Breast epithelium (tissue), 4 donors: ENCODE results near the gene CSTB. TPM values are rescaled to one million over a fixed set of nuclear protein-coding genes. Genes with fewer than 3 reads are reported as not detected.

Experiments
- DNase-seq, 2 donors: peaks; one replicate each; pipeline ENCODE4 v3.0.0-alpha.2; 2019; ENCODE audit warnings: low spot score in 2 of 2
- H3K27ac ChIP-seq, 2 donors: fragments of 200-600 bp; sonication (generic) in 1 of 2; one replicate each; pipeline ENCODE4 v1.5.1; 2016 to 2019; ENCODE audit warnings: mild to moderate bottlenecking in 1 of 2
- H3K27me3 ChIP-seq, 2 donors: fragments of 200-600 bp; sonication (generic) in 1 of 2; one replicate each; pipeline versions ENCODE4 v1.5.1 to v1.6.0; 2017 to 2019; ENCODE audit warnings: control low read depth in 1 of 2, mild to moderate bottlenecking in 1 of 2
- H3K36me3 ChIP-seq: fragments of 200-600 bp; one replicate; pipeline ENCODE4 v1.5.1; 2019
- H3K4me1 ChIP-seq, 2 donors: fragments of 200-600 bp; sonication (generic); one replicate each; pipeline ENCODE4 v1.5.1; 2016 to 2019; ENCODE audit warnings: control low read depth in 1 of 2
- H3K4me3 ChIP-seq, 3 donors: fragments of 200-600 bp; sonication (generic); 1 replicate in 2 of 3; 2 replicates in 1 of 3; pipeline ENCODE4 v1.5.1; 2016 to 2019; ENCODE audit warnings: mild to moderate bottlenecking in 3 of 3, moderate library complexity in 2 of 3
- H3K9me3 ChIP-seq, 2 donors: fragments of 200-600 bp; sonication (generic) in 1 of 2; one replicate each; pipeline ENCODE4 v1.5.1; 2016 to 2019; ENCODE audit warnings: control low read depth in 1 of 2
- POLR2A ChIP-seq: fragments of 450-650 bp; IDR thresholded peaks from one replicate; pipeline ENCODE4 v1.6.1; 2016; ENCODE audit warnings: antibody characterized with exemption, mild to moderate bottlenecking, moderate library complexity
- POLR2AphosphoS5 ChIP-seq, 3 donors: sonication (generic); formaldehyde crosslinking; IDR thresholded peaks; one replicate each; pipeline ENCODE4 v1.6.1; 2017; ENCODE audit warnings: antibody characterized with exemption in 3 of 3
- intact Hi-C: fragments of 100-400 bp; cut with DNase I; formaldehyde crosslinking; loops from one replicate; pipeline ENCODE4 v1.15.1; 2023; ENCODE audit warnings: low total_unique reads
- total RNA-seq, 3 donors: library from RNA; depleted of rRNA; stranded (reverse); fragments of >200 nt; gene quantifications; one replicate each; pipeline ENCODE4 v1.1.0, GENCODE V29; 2016
- TF ChIP-seq, protein P1 (sequence below), 3 donors: fragments of 450-650 bp; IDR thresholded peaks; one replicate each; pipeline ENCODE4 v1.5.1; 2016 to 2017; ENCODE audit warnings: antibody characterized with exemption in 3 of 3, mild to moderate bottlenecking in 3 of 3, moderate library complexity in 3 of 3

The CSTB gene
- total RNA-seq, 3 donors from 2014 or later: 12.1 to 16.8 (median 16.8) TPM

DNA sequence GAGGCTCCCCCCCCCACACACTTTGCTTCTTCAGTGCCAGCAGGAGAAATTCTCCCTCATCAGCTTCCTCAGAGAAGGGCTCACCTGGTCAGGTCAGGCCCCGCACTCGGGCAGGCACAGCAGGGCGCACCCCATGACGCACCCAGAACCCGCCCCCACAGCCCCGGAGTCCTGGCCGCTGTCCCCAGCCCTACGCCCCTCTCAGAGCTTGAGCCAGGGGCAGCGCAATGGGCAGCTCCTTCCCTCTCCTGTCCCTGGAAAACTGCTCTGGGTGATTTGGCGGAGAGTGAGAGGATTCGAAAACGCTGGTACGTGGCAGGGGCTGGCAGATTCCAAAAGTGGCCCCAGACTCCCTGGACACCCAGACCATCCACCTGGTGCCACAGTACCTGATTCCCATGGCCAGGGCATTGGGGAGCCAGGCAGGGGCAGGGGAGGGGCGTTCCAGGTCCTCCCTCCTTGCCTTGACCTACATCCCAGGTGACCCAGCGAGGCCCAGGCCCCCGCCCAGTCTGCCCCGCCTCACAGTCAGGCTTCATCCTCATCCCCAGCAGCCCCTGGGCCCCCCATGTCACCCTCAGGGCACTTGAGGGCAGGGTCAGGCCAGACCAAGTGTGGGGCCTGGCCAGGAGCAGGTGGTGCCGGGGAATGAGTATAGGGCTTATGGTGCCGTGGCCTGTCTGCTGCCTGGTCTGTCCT is 37.0 kb upstream of the CSTB start:
- TF ChIP-seq, protein P1, sequence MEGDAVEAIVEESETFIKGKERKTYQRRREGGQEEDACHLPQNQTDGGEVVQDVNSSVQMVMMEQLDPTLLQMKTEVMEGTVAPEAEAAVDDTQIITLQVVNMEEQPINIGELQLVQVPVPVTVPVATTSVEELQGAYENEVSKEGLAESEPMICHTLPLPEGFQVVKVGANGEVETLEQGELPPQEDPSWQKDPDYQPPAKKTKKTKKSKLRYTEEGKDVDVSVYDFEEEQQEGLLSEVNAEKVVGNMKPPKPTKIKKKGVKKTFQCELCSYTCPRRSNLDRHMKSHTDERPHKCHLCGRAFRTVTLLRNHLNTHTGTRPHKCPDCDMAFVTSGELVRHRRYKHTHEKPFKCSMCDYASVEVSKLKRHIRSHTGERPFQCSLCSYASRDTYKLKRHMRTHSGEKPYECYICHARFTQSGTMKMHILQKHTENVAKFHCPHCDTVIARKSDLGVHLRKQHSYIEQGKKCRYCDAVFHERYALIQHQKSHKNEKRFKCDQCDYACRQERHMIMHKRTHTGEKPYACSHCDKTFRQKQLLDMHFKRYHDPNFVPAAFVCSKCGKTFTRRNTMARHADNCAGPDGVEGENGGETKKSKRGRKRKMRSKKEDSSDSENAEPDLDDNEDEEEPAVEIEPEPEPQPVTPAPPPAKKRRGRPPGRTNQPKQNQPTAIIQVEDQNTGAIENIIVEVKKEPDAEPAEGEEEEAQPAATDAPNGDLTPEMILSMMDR (IDR thresholded peaks at IDR 0.05): no peak
- no peak for TF ChIP-seq POLR2AphosphoS5 (IDR thresholded peaks at IDR 0.05)
- no peak for TF ChIP-seq POLR2A
- DNase-seq: no peak
- Histone ChIP-seq H3K9me3 (no peaks in the 10 kb centered on the region), H3K27ac (peak overlapping the region; percentile 38 to 63), H3K36me3 (no peaks in the 10 kb centered on the region), H3K4me3 (peak overlapping the region in 1 of 3 donors; percentile 39), H3K27me3 (no peaks in the 10 kb centered on the region), H3K4me1 (peaks cover 0 to 13% of the 10 kb centered on the region in 2 donors)
- intact Hi-C loops: loop anchor here (10.0 kb wide), 1 partner anchor 152 kb away; no protein-coding TSS in a partner anchor

DNA sequence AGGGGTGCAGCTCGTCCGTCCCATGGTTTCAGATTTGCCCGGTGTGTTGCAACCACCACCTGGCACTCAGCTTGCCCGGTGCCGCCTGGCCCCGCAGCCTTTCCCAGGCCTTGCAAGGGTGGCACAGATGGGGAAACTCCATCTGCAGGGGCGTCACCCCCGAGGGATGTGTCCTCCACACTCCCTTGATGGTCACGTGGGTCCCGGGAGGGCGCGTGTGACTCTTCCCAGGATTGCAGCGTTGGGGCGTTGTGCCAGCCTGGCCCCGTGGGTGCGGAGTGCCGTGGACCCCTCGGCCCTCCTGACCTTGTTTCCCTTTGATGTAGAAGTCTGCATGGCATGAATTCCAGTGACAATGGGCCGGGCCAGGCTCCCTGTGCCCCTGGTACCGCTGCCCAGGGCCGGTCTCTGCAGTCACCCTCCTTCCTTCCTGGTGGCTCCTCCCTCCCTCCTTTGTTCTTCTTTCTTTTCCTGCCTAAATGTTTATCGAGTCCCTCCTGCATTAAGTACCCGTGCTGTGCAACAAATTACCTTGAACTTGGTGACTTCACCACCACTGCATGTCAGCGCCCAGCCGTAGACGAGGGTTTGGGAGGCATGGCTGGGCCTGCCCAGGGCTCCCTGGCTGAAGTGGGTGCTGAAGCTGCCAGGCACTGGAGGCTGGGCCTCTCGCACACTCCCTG is 36.2 kb upstream of the CSTB start:
- Histone ChIP-seq H3K36me3 (no peaks in the 10 kb centered on the region), H3K27me3 (no peaks in the 10 kb centered on the region), H3K27ac (peak overlapping the region; percentile 38 to 63), H3K4me1 (peaks cover 0 to 13% of the 10 kb centered on the region in 2 donors), H3K9me3 (no peaks in the 10 kb centered on the region), H3K4me3 (peak overlapping the region; percentile 19 to 63 (median 39))
- intact Hi-C loops: loop anchor here (10.0 kb wide), 1 partner anchor 153 kb away; no protein-coding TSS in a partner anchor
- DNase-seq: peak in 1 of 2 donors; percentile 52
- no peak for TF ChIP-seq POLR2A
- peak in 1 of 3 donors; percentile 44 for TF ChIP-seq POLR2AphosphoS5 (IDR thresholded peaks at IDR 0.05)

DNA sequence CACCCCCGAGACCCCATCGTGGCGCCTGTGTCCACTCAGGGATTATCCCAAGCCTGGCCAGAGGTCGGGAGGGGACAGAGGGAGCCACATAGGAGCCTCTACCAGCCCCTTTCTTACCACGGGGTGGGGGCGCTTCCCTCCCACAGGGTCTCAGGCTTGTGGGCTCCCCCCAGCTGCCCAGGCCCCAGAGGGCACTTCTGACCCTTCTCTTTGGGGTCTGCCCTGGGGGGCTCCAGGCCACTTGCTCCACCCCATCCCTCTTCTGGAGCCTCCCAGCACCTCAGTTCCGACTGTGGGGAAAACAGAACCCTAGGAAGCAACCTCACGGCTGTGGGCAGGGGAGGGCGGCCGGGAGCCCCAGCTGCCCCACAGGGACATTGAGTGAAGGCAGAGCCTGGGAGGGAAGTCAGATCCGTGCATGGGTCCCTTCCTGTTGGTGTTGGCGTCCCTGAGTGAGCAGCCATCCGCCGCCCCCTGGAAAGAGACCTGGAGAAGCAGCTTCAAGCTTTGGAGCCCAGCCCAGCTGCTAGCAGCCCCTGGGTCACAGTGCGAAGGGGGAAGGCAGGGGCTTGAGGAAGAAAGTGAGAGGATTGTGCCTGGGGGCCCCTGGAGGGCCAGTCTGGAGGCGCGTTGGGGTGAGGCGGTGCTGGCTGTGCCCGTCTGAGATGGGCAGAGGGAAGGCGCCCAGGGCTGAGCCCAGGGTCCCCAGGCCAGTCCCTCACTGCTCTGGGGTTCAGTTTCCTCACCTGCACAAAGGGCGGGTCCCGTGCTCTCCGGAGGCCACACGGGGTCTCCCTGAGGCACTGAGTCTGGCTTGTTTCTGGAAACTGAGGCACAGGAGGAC is 35.4 kb upstream of the CSTB start:
- TF ChIP-seq, protein P1 (IDR thresholded peaks at IDR 0.05): no peak
- no peak for TF ChIP-seq POLR2AphosphoS5 (IDR thresholded peaks at IDR 0.05)
- TF ChIP-seq POLR2A: no peak
- intact Hi-C loops: loop anchor here (10.0 kb wide), 1 partner anchor 153 kb away; no protein-coding TSS in a partner anchor
- no peak for DNase-seq
- Histone ChIP-seq H3K27me3 (no peaks in the 10 kb centered on the region), H3K9me3 (no peaks in the 10 kb centered on the region), H3K4me1 (peaks cover 0 to 13% of the 10 kb centered on the region in 2 donors), H3K4me3 (peak overlapping the region; percentile 19 to 63 (median 39)), H3K36me3 (no peaks in the 10 kb centered on the region), H3K27ac (peak overlapping the region; percentile 38 to 63)

DNA sequence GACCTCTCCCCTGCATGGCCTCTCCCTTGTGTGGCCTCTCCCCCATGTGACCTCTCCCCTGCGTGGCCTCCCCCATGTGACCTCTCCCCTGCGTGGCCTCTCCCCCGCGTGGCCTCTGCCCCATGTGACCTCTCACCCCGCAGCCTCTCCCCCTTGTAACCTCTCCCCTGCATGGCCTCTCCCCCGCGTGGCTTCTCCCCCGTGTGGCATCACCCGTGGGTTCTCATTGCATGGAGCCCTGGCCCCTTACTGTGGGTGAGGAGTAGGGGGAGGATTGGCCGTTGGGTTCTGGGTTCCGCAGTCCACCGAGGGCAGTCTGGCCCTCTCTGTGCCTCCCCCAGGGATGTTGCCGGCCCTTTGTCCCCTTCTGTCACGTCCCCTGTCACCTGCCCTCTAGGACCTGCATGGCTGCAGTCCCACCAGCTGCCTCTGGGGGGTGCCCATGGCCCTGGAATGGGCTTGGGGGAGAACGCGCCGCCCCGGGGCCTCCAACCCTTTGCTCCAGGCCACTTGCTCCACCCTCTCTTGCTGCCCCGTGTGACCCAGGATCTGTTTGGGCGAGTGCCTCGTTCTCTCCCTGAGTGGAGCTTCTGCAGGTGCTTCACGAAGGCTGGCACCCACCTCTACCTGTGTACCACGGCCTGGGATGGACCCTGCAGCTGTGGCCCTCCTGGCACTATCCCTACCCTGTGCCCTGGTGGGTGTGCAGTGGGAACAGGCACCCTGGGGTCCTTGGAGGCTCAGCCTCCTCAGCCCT is 34.6 kb upstream of the CSTB start:
- DNase-seq: peak; percentile 60 to 83
- Histone ChIP-seq H3K27ac (no peak overlapping the region), H3K4me1 (peaks cover 0 to 13% of the 10 kb centered on the region in 2 donors), H3K27me3 (no peaks in the 10 kb centered on the region), H3K4me3 (peak overlapping the region in 2 of 3 donors; percentile 39 to 63), H3K36me3 (no peaks in the 10 kb centered on the region), H3K9me3 (no peaks in the 10 kb centered on the region)
- intact Hi-C loops: loop anchor here (10.0 kb wide), 1 partner anchor 154 kb away; no protein-coding TSS in a partner anchor
- TF ChIP-seq, protein P1 (IDR thresholded peaks at IDR 0.05): peak; percentile 87 to 93 (median 89)
- TF ChIP-seq POLR2AphosphoS5 (IDR thresholded peaks at IDR 0.05) (no peak), POLR2A (no peak)
